Sigmoid colon (tissue), 7 donors: ENCODE measurements around the gene IFNG. TPM values are rescaled to one million over a fixed set of nuclear protein-coding genes. Genes with fewer than 3 reads are reported as not detected.

Source experiments
- DNase-seq: peaks from one replicate; pipeline ENCODE4 v3.0.0-alpha.2; 2019
- H3K27ac ChIP-seq, 4 donors: fragments of 200-600 bp; sonication (generic); one replicate each; pipeline ENCODE4 v1.5.1; 2016 to 2019; ENCODE audit warnings: mild to moderate bottlenecking in 1 of 4
- H3K27me3 ChIP-seq, 3 donors: fragments of 200-600 bp; sonication (generic); one replicate each; pipeline ENCODE4 v1.5.1; 2019; ENCODE audit warnings: mild to moderate bottlenecking in 1 of 3
- H3K36me3 ChIP-seq, 4 donors: fragments of 200-600 bp; sonication (generic); one replicate each; pipeline ENCODE4 v1.5.1; 2016 to 2019
- H3K4me1 ChIP-seq, 4 donors: fragments of 200-600 bp; sonication (generic); one replicate each; pipeline ENCODE4 v1.5.1; 2017 to 2019
- H3K4me3 ChIP-seq, 4 donors: fragments of 200-600 bp; sonication (generic); one replicate each; pipeline ENCODE4 v1.5.1; 2017 to 2019; ENCODE audit warnings: mild to moderate bottlenecking in 2 of 4, moderate library complexity in 1 of 4
- H3K9me3 ChIP-seq, 4 donors: fragments of 200-600 bp in 3 of 4; sonication (generic) in 3 of 4; one replicate each; pipeline versions ENCODE4 v1.5.1 to v1.6.1; 2013 to 2019
- CTCF ChIP-seq, 4 experiments: fragments of 450-650 bp in 3 of 4; fragments of 200-600 bp in 1 of 4; IDR thresholded peaks; one replicate each; pipeline ENCODE4 v1.5.1; 2016 to 2019; ENCODE audit warnings: antibody characterized with exemption in 4 of 4, mild to moderate bottlenecking in 3 of 4, moderate library complexity in 2 of 4
- EP300 ChIP-seq, 4 donors: sonication (generic); formaldehyde crosslinking; IDR thresholded peaks; one replicate each; pipeline ENCODE4 v1.6.1; 2017; ENCODE audit warnings: antibody characterized with exemption in 4 of 4
- POLR2A ChIP-seq, 2 donors: fragments of 450-650 bp; IDR thresholded peaks; one replicate each; pipeline ENCODE4 v1.6.1; 2016; ENCODE audit warnings: antibody characterized with exemption in 2 of 2, mild to moderate bottlenecking in 2 of 2, moderate library complexity in 2 of 2
- POLR2AphosphoS5 ChIP-seq, 4 donors: sonication (generic); formaldehyde crosslinking; IDR thresholded peaks; one replicate each; pipeline ENCODE4 v1.6.1; 2017; ENCODE audit warnings: antibody characterized with exemption in 4 of 4
- WGBS, 2 donors: extraction: QIAGEN DNeasy Blood & Tissue Kit; methylation state at CpG; one replicate each; pipeline ENCODE4 v1.1.7; 2013; 5-methylcytosine and 5-hydroxymethylcytosine counted together
- intact Hi-C: fragments of 100-400 bp; cut with DNase I; formaldehyde crosslinking; loops from one replicate; pipeline ENCODE4 v1.15.1; 2023
- polyA plus RNA-seq, 3 donors: library from polyadenylated mRNA; stranded (reverse); fragments of 200-250 nt; gene quantifications; one replicate each; pipeline ENCODE4 v1.2.3, GENCODE V29; 2013
- total RNA-seq, 4 donors: library from RNA; depleted of rRNA; stranded (reverse); fragments of >200 nt; gene quantifications; one replicate each; pipeline ENCODE4 v1.1.0, GENCODE V29; 2016
- donor health status: healthy with polysubstance abuse.
- donor health status: Bipolar disorder and iron deficiency.
- donor health status: healthy.

The IFNG gene
- total and polyA plus RNA-seq, 7 donors, result 1.2 TPM; not detected in 6

GRCh38 chr12:68115281-68115680, 44.3 kb downstream of the IFNG start:
- 93 to 94% methylated on average over 2 of the region's 2 CpGs for WGBS, 2 donors
- H3K36me3 ChIP-seq, result no peaks in the 10 kb centered on the region
- no peak overlapping the region for H3K4me3 ChIP-seq
- H3K27me3 ChIP-seq, result no peaks in the 10 kb centered on the region
- H3K4me1 ChIP-seq, result no peaks in the 10 kb centered on the region
- intact Hi-C loops, result no loop called here
- no peak overlapping the region for H3K27ac ChIP-seq
- H3K9me3 ChIP-seq, result no peaks in the 10 kb centered on the region
- TF ChIP-seq EP300 (IDR thresholded peaks at IDR 0.05), result no peak
- no peak for TF ChIP-seq POLR2A (IDR thresholded peaks at IDR 0.05)
- no peak for TF ChIP-seq POLR2AphosphoS5 (IDR thresholded peaks at IDR 0.05)
- TF ChIP-seq CTCF (IDR thresholded peaks at IDR 0.05), result no peak
- no peak for DNase-seq

- intact Hi-C loops, result no loop called here
- H3K9me3 ChIP-seq, result no peaks in the 10 kb centered on the region
- no peak overlapping the region for H3K4me3 ChIP-seq
- H3K27ac ChIP-seq, result no peak overlapping the region
- no peaks in the 10 kb centered on the region for H3K27me3 ChIP-seq
- no peak for DNase-seq
- H3K4me1 ChIP-seq, result no peaks in the 10 kb centered on the region
- WGBS, 2 donors, result 81 to 89% methylated on average over 6 of the region's 6 CpGs
- H3K36me3 ChIP-seq, result no peaks in the 10 kb centered on the region
- TF ChIP-seq CTCF (IDR thresholded peaks at IDR 0.05) (no peak), POLR2A (IDR thresholded peaks at IDR 0.05) (no peak), EP300 (IDR thresholded peaks at IDR 0.05) (no peak), POLR2AphosphoS5 (IDR thresholded peaks at IDR 0.05) (no peak)
Measured at GRCh38 chr12:68114606-68115005, 44.9 kb downstream of the IFNG start.

- WGBS, 2 donors, result 38 to 74% methylated on average over 1 of the region's 1 CpG
- no peaks in the 10 kb centered on the region for H3K27me3 ChIP-seq
- no peak overlapping the region for H3K27ac ChIP-seq
- TF ChIP-seq POLR2A (IDR thresholded peaks at IDR 0.05), result no peak
- TF ChIP-seq CTCF (IDR thresholded peaks at IDR 0.05), result no peak
- no peak for TF ChIP-seq POLR2AphosphoS5 (IDR thresholded peaks at IDR 0.05)
- no peak for TF ChIP-seq EP300 (IDR thresholded peaks at IDR 0.05)
- H3K4me1 ChIP-seq, result no peaks in the 10 kb centered on the region
- no peak for DNase-seq
- no peak overlapping the region for H3K4me3 ChIP-seq
- H3K36me3 ChIP-seq, result no peaks in the 10 kb centered on the region
- H3K9me3 ChIP-seq, result no peaks in the 10 kb centered on the region
- intact Hi-C loops, result no loop called here
Measured at GRCh38 chr12:68113644-68114043, 45.9 kb downstream of the IFNG start.

- H3K27ac ChIP-seq, result no peak overlapping the region
- H3K4me3 ChIP-seq, result no peak overlapping the region
- no peak for TF ChIP-seq CTCF (IDR thresholded peaks at IDR 0.05)
- no peak for TF ChIP-seq POLR2A (IDR thresholded peaks at IDR 0.05)
- TF ChIP-seq POLR2AphosphoS5 (IDR thresholded peaks at IDR 0.05), result no peak
- no peak for TF ChIP-seq EP300 (IDR thresholded peaks at IDR 0.05)
Measured at GRCh38 chr12:68111995-68112394, 47.5 kb downstream of the IFNG start.

GRCh38 chr12:68109444-68110217, 49.9 kb downstream of the IFNG start:
- Histone ChIP-seq H3K27ac (no peak overlapping the region), H3K4me3 (no peak overlapping the region), H3K36me3 (no peaks in the 10 kb centered on the region), H3K9me3 (no peaks in the 10 kb centered on the region), H3K4me1 (no peaks in the 10 kb centered on the region), H3K27me3 (no peaks in the 10 kb centered on the region)
- 68 to 86% methylated on average over 1 of the region's 1 CpG for WGBS, 2 donors
- TF ChIP-seq CTCF (IDR thresholded peaks at IDR 0.05), result no peak
- TF ChIP-seq POLR2A (IDR thresholded peaks at IDR 0.05), result no peak
- TF ChIP-seq EP300 (IDR thresholded peaks at IDR 0.05), result no peak
- no peak for TF ChIP-seq POLR2AphosphoS5 (IDR thresholded peaks at IDR 0.05)
- intact Hi-C loops, result no loop called here
- no peak for DNase-seq

More at GRCh38 chr12:68111995-68112394, 47.5 kb downstream of the IFNG start:
- Histone ChIP-seq H3K4me1 (no peaks in the 10 kb centered on the region), H3K9me3 (no peaks in the 10 kb centered on the region), H3K36me3 (no peaks in the 10 kb centered on the region), H3K27me3 (no peaks in the 10 kb centered on the region)
- no peak for DNase-seq
- intact Hi-C loops, result no loop called here
